DMS 273 treated with DMSO at 0.1 percent for 48 hours (cell line): Measurements from ENCODE around the gene GPRIN3.
"Not testable (repeated sequence)": the region's sequence is repeated elsewhere in the genome, so short reads cannot be mapped to it uniquely, and the experiment has no call there.

Experiments used
- DNase-seq: peaks from one replicate; lab custom pipeline; 2025; lab: John Stamatoyannopoulos, UW

GPRIN3 gene

GRCh38 chr4:89311433-89311832, 3.8 kb upstream of the GPRIN3 start:
- DNase-seq: no peak

DNA sequence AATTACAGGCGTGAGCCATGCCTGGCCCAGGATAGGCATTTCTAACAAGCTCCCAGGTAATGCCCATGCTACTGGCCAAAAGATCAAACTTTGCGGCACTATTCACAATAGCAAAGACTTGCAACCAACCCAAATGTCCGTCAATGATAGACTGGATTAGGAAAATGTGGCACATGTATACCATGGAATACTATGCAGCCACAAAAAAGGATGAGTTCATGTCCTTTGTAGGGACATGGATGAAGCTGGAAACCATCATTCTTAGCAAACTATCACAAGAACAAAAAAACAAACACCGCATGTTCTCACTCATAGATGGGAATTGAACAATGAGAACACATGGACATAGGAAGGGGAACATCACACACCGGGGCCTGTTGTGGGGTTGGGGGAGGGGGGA, 1.6 kb upstream of the GPRIN3 start:
- DNase-seq: not testable (repeated sequence)

- DNase-seq: no peak
Observed at GRCh38 chr4:89308161-89308500, 531 bp upstream of the GPRIN3 start.

- DNase-seq: no peak
Observed at GRCh38 chr4:89307178-89307445, 488 bp downstream of the GPRIN3 start.

DNA sequence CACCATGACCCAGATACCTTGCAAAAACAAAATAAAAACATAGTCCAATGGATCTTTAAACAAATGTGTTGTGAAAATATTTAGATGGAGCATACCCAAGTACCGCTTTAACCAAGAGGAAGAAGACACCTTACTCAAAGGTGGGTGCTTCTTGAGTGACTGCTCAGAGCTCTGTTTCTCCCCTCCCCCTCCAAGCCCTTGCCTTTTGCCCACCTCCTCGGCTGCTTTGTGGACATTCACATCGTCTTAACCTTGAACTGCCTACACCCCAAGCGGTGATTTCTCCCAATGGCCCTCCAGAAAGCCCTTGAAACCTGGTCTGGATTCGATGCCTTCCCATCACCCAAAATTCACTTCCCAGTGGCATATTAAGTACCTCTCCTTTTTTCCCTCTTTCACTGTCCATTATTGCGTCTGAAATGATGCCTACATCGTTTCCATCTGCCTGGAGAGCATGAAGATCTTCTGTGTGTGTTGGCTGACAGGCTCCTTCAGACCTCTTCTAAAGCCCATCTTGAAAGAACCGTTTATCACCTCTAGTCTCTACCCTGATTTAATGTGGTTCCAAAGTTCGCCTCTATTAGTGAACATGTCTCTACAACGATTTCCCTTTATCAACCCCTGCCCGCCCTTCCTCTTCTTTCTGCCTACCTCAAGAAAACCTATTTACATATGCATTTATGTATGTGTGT, 968 bp downstream of the GPRIN3 start:
- no peak for DNase-seq

GRCh38 chr4:89305712-89306437, 1.7 kb downstream of the GPRIN3 start:
- no peak for DNase-seq

- DNase-seq: no peak
Observed at GRCh38 chr4:89305028-89305427, 2.6 kb downstream of the GPRIN3 start.

- no peak for DNase-seq
Observed at GRCh38 chr4:89303814-89304388, 3.7 kb downstream of the GPRIN3 start.

GRCh38 chr4:89303177-89303576, 4.4 kb downstream of the GPRIN3 start:
- DNase-seq: no peak

- DNase-seq: no peak
Observed at GRCh38 chr4:89301902-89302301, 5.7 kb downstream of the GPRIN3 start.

DNA sequence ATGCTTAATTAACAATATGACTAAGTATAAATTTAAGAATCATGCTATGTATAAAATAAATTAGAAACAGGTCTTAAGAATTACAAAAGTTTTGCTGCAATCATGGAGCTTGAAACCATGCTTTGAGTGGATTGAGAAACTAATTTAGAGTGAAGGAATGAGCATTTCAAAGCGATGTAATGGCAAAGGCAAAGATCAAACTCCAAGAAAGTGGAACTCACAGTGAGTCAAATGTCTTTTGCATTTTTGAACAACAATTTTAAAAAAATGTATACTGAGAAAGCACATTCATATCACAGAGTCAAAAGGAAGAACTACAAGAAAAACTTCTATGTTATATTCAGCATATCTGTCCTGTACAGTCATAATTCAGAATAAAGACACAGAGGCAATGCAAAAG, 6.6 kb downstream of the GPRIN3 start:
- no peak for DNase-seq

- no peak for DNase-seq
Observed at GRCh38 chr4:89300499-89300898, 7.1 kb downstream of the GPRIN3 start.

- DNase-seq: no peak
Observed at GRCh38 chr4:89300060-89300459, 7.5 kb downstream of the GPRIN3 start.

DNA sequence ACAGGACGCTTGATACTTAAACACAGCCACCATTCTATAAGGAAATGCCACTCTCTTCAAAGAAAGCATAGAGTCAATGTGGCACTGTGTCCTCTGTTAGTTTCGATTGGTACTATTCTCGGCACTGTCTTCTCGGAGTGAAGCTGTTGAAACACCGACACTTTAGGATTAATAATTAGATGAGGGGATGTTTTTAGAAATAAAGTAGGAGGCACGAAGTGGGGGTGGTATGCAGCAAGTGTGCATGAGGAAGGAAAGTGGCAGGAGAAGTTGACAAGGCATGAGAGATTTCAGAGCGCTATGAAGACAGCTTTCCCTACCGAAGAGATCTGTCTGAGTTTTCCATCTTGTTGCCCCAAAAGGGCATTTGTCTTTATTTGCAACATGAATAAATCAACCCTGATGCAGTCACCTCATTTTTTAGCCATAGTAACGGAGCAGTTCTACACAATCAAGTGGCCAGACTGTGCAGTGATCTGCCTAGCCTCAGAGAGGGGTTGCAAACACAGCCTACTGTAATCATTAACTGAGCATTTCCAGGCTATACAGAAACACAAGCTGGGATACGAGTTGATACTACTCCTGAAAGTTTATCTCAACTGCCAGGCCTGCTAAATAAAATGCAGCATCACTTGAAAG, 8.3 kb downstream of the GPRIN3 start:
- DNase-seq: no peak

DNA sequence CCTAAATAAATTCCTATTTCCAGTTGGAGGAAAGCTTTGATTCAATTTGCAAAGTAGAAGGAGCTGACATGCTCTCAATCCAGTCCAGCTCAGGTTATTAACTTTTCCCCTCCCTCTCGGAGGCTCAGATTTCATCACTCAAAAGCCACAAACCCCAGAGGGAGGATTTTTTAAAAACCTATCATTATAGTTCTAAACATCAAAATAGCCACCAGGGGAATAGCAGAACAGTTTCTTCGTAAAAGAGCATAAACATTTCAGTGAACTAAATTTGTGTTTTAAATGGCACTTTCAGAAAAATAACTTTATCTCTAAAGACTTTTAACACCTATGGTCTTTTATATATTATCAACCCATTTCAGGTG, 8.8 kb downstream of the GPRIN3 start:
- no peak for DNase-seq

DNA sequence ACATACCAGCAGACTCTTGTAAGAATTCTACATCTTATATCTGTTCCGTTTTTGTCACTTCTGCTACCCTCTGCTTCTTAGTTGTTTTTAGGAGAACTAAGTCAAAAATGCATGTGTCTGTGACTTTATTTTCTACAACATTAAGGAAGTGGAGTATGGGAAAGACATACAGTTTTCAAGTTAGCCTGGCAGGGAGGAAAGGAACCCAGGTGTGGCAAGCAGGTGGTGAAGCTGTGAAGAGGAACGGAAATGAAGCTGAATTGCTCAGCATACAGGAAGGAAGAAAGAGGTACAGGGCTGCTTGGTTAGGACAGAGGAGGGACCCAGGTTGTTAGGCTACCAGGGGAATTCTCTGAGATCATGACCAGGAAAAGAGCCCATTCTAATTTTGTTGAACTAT, 9.4 kb downstream of the GPRIN3 start:
- DNase-seq: no peak

DNA sequence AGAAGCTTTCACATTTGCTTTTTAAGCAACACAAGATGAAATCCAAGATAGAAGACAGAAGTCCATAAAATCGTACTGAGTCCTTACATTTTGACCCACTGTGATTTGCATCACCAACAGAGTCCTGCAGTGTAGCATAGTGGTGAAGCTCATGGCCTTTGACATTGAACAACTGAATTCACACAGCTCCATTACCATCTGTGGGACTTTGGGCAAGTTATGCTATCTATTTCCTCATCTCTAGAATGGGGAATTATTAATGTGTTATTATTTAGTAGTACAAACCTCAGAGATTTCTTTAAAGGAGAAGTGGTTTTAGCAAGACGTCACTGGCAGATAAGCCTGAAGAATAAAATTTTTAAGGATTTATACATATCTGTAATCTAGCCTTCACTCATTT, 10.7 kb downstream of the GPRIN3 start:
- no peak for DNase-seq

DNA sequence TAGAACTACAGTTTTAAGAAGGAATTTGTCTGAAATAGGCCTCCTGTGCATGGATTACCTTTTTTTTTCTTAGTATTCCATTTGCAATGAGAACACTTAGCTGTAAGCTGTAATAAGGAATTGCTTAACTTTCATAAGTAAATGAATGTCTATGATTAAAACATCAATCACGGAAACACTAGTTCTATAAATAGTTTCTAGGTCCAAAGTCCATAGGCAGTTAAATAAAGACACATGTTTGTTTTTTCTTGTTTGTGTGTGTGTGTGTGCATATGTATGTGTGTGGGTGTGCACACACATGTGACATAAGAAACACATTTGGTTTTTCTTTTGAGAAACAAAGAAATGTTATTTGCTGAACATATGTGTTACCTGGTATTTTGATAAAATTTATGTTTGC, 11.2 kb downstream of the GPRIN3 start:
- DNase-seq: no peak

GRCh38 chr4:89295415-89295927, 12.1 kb downstream of the GPRIN3 start:
- no peak for DNase-seq

DNA sequence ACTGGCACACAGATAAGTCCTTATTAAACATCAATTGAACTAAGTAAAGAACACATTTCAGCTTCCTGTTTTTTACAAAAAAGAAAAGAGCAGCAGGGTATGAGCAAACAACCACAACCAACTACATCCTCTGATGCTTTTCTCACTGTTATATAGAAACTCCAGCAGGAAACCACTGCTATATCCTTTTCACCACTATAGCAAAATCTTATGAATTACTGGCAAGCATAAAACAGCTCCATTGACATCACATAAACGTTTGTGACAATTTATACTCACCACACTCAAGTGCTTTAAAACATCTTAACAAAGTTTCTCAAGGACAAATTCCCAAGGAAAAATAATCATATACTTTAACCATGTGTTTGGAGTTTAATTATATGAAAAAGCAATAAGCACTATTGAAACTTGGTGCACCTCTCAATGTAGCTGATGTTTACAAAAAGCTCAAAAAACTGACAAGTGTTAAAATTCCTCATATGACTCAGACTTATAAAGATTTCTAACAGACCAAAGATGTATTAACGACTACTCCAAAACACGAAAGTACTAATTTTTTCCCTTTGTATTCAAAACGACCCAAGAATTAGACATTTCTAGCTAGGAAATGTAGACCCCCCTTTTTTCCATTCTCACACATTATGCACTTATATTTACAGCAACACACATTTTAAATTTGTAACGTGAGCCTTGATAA, 12.9 kb downstream of the GPRIN3 start:
- no peak for DNase-seq

DNA sequence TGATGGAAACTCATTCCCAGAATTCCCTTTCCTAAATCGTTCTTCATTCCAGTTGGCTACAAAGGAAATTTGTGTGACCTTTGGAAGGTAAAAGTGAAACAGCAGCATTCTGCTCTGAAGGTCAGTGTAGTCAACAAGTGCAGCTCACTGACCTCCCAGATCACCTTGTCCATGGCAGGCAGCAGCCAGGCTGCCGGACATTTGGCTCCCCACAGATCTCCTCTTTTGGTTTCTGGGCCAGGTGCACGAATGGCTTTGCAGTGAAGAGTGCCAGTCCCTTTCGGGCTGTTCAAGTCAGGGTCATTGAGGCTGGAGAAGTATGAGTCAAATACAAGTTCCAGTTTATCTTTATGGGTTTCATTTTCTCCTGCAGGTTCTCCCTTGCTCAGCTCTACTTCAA, 14.3 kb downstream of the GPRIN3 start:
- no peak for DNase-seq

DNA sequence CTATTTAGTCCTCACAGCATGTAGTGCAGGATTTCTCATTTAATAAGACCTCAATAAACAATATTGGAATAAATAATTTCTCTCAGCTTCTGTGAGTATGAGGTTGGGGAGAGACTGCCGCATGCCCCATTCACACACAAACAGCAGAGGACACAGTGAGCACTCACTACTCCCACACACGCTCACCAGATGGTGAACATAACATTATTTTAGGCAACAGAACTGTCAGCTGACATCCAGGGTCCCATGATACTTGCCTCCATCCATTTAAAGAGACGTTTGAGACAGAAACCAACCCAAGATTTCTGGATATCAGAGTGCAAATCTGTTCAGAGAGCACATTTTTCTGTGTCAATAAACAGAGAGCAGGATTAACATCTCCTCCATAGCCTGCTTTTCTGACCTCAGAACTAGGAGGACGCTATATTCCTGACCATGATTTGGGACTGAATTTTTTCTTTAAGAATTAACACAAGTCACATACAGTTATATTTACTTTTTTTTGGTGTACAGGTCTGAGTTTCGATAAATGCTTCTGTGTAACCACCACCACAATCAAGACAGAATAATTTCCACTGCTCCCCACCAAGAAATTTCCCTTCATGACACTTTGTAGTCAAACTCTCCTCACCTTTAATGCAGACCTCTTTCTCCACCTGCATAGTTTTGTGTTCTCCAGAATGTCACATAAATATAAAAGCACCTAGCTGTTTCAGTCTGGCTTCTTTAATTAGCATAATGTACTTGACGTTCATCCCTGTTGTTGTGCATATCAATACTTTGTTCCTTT, 16.7 kb downstream of the GPRIN3 start:
- DNase-seq: peak; percentile 69
